Keratinocyte (primary cell): ENCODE data around the gene CLMN. TPM values are rescaled to one million over a fixed set of nuclear protein-coding genes. Genes with fewer than 3 reads are reported as not detected.

Source experiments
- DNase-seq: peaks from one replicate; pipeline ENCODE4 v3.0.0-alpha.2; 2011; ENCODE audit warnings: low read depth, missing footprints, low spot score
- FAIRE-seq: peaks from 2 replicates; lab custom pipeline; 2011; peaks lifted over from hg19 to GRCh38; lab: Jason Lieb, UNC
- H2AFZ ChIP-seq: 2 replicates; pipeline ENCODE4 v1.6.0; 2012; ENCODE audit warnings: low read length, control low read depth, inconsistent platforms; ENCODE audit not compliant: control insufficient read depth
- H3K27ac ChIP-seq: 2 replicates; pipeline ENCODE4 v1.5.1; 2011; ENCODE audit warnings: low read length; ENCODE audit not compliant: control insufficient read depth, insufficient read depth
- H3K27me3 ChIP-seq: 3 replicates; pipeline ENCODE4 v1.6.0; 2011; ENCODE audit warnings: low read length; ENCODE audit not compliant: control insufficient read depth, insufficient read depth; ENCODE audit errors: extremely low read depth
- H3K36me3 ChIP-seq, 2 experiments: 2 replicates in 1 of 2; 3 replicates in 1 of 2; pipeline ENCODE4 v1.5.1; 2011; ENCODE audit warnings: low read length in 2 of 2, mild to moderate bottlenecking in 1 of 2; ENCODE audit not compliant: control insufficient read depth in 2 of 2, insufficient read depth in 2 of 2; ENCODE audit errors: extremely low read depth in 1 of 2
- H3K4me1 ChIP-seq: 3 replicates; pipeline ENCODE4 v1.5.1; 2011; ENCODE audit warnings: low read length; ENCODE audit not compliant: control insufficient read depth, insufficient read depth; ENCODE audit errors: extremely low read depth
- H3K4me2 ChIP-seq: 3 replicates; pipeline ENCODE4 v1.6.0; 2011; ENCODE audit warnings: low read depth, low read length; ENCODE audit not compliant: control insufficient read depth, insufficient read depth; ENCODE audit errors: extremely low read depth
- H3K4me3 ChIP-seq, 3 experiments: fragments of 200-600 bp in 1 of 3; sonication (generic) in 1 of 3; 2 replicates in 2 of 3; 3 replicates in 1 of 3; pipeline ENCODE4 v1.5.1; 2011 to 2016; ENCODE audit warnings: low read length in 3 of 3, mild to moderate bottlenecking in 3 of 3, control low read depth in 2 of 3, inconsistent platforms in 1 of 3, low read depth in 1 of 3, mixed read lengths in 1 of 3, mixed run types in 1 of 3, moderate library complexity in 1 of 3; ENCODE audit not compliant: control insufficient read depth in 2 of 3, insufficient read depth in 2 of 3; ENCODE audit errors: extremely low read depth in 1 of 3
- H3K79me2 ChIP-seq: 2 replicates; pipeline ENCODE4 v1.6.0; 2012; ENCODE audit warnings: low read length; ENCODE audit not compliant: control insufficient read depth, insufficient read depth
- H3K9ac ChIP-seq: 3 replicates; pipeline ENCODE4 v1.6.0; 2011; ENCODE audit warnings: low read length; ENCODE audit not compliant: control insufficient read depth, insufficient read depth; ENCODE audit errors: extremely low read depth
- H3K9me1 ChIP-seq: 3 replicates; pipeline ENCODE4 v1.6.0; 2011; ENCODE audit warnings: low read length; ENCODE audit not compliant: control insufficient read depth, insufficient read depth; ENCODE audit errors: extremely low read depth
- H3K9me3 ChIP-seq: 2 replicates; pipeline ENCODE4 v1.5.1; 2012; ENCODE audit warnings: low read depth, low read length; ENCODE audit not compliant: control insufficient read depth
- H4K20me1 ChIP-seq: 3 replicates; pipeline ENCODE4 v1.6.0; 2011; ENCODE audit warnings: low read length; ENCODE audit not compliant: control insufficient read depth, insufficient read depth; ENCODE audit errors: extremely low read depth
- CTCF ChIP-seq, 3 experiments: IDR thresholded peaks in 1 of 3; conservative IDR thresholded peaks in 1 of 3; optimal IDR thresholded peaks in 1 of 3; 2 replicates in 2 of 3; 3 replicates in 1 of 3; pipeline versions ENCODE3 to v1.5.1; 2011; ENCODE audit warnings: low read length in 3 of 3, mild to moderate bottlenecking in 3 of 3, moderate library complexity in 2 of 3, control low read depth in 1 of 3, inconsistent platforms in 1 of 3; ENCODE audit not compliant: insufficient read depth in 2 of 3; ENCODE audit errors: extremely low read depth in 1 of 3
- EZH2 ChIP-seq: IDR thresholded peaks from one replicate; pipeline ENCODE4 v1.6.1; 2012; ENCODE audit warnings: inconsistent platforms, mild to moderate bottlenecking, low read length, moderate library complexity
- dilution Hi-C: fragments of 300-500 bp; cut with MboI; formaldehyde crosslinking; loops from one replicate; pipeline ENCODE4 v1.7.0; 2020; ENCODE audit warnings: low sequenced_read_pairs; ENCODE audit not compliant: extremely low pct_ligation_motif_present
- polyA plus RNA-seq, 5 experiments: library from polyadenylated mRNA; depleted of rRNA in 3 of 5; stranded (reverse) in 3 of 5; stranded (forward) in 1 of 5; unstranded in 1 of 5; fragments of >200 nt; gene quantifications; 1 replicate in 1 of 5; 2 replicates in 3 of 5; 3 replicates in 1 of 5; pipeline versions ENCODE4 v1.2.1 to v1.2.3, GENCODE V29; 2011 to 2012; ENCODE audit warnings: missing spikeins in 2 of 5, low read depth in 1 of 5, low replicate concordance in 1 of 5

The CLMN gene
- polyA plus RNA-seq, 1 donor (not counting 4 experiments of a cell fraction or from before 2014, with no cell fraction given), result 6.1 TPM

- DNase-seq, result no peak
- Histone ChIP-seq H3K27ac (no peak overlapping the region), H3K9me3 (no peaks in the 10 kb centered on the region), H3K36me3 (no peaks in the 10 kb centered on the region), H3K27me3 (no peaks in the 10 kb centered on the region), H3K4me3 (no peak overlapping the region), H3K4me2 (no peak overlapping the region), H3K79me2 (no peaks in the 10 kb centered on the region), H3K4me1 (peaks cover 15% of the 10 kb centered on the region), H3K9me1 (no peaks in the 10 kb centered on the region), H3K9ac (no peak overlapping the region), H4K20me1 (no peaks in the 10 kb centered on the region), H2AFZ (no peak overlapping the region)
- no peak for FAIRE-seq
- dilution Hi-C loops, result no loop called here
- TF ChIP-seq CTCF (optimal IDR thresholded peaks at IDR 0.05 in 1 of 3, IDR thresholded peaks at IDR 0.05 in 1 of 3, conservative IDR thresholded peaks at IDR 0.05 in 1 of 3; ENCODE audit: extremely low read depth in 1 of 3, insufficient read depth in 2 of 3, low read length in 3 of 3), result no peak
- no peak for TF ChIP-seq EZH2
Observed at GRCh38 chr14:95254288-95254687, 65.4 kb downstream of the CLMN start.

DNA sequence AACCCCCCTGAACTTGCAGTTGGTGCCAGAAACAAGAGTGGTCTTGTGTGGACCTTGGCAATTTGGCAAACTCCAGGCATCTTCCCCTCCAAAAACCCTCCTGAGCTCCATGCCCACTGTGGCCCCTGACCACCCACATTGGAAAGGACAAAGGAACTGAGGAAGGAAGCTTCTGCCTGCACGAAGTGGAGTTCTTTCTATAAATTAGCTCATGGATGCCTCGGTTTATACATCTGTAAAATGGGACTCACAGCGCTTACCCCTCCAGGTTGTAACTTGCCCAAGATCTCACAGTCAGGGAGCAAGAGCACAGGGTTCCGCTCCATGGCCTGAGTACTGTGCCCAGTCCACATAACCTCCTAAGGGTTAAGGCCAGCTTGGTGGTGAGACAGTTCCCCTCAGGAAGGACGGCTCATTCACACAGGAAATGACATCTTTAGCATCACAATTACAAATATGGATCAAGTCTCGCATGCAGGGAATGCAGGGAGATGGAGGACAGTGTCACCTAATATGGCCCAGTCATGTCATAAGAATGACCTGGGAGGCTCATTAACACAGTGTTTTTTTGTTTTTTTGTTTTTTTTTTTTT lies 66.6 kb downstream of the CLMN start:
- no peaks in the 10 kb centered on the region for H4K20me1 ChIP-seq
- no peak for FAIRE-seq
- TF ChIP-seq CTCF (optimal IDR thresholded peaks at IDR 0.05 in 1 of 3, IDR thresholded peaks at IDR 0.05 in 1 of 3, conservative IDR thresholded peaks at IDR 0.05 in 1 of 3; ENCODE audit: extremely low read depth in 1 of 3, insufficient read depth in 2 of 3, low read length in 3 of 3), result no peak
- TF ChIP-seq EZH2, result no peak
- H2AFZ ChIP-seq, result no peak overlapping the region
- dilution Hi-C loops, result no loop called here
- H3K9me1 ChIP-seq, result no peaks in the 10 kb centered on the region
- no peaks in the 10 kb centered on the region for H3K79me2 ChIP-seq
- H3K9me3 ChIP-seq, result no peaks in the 10 kb centered on the region
- no peaks in the 10 kb centered on the region for H3K36me3 ChIP-seq
- H3K9ac ChIP-seq, result no peak overlapping the region
- no peak for DNase-seq
- H3K4me3 ChIP-seq, result no peak overlapping the region
- peaks cover 20% of the 10 kb centered on the region for H3K4me1 ChIP-seq
- H3K27ac ChIP-seq, result no peak overlapping the region
- H3K4me2 ChIP-seq, result no peak overlapping the region
- H3K27me3 ChIP-seq, result no peaks in the 10 kb centered on the region
